CD14-positive monocyte (primary cell): ENCODE measurements around the gene IRF2BP2. TPM values are rescaled to one million over a fixed set of nuclear protein-coding genes. Genes with fewer than 3 reads are reported as not detected.

ENCODE experiments used
- DNase-seq, 3 donors: peaks; one replicate each; pipeline ENCODE4 v3.0.0-alpha.2; 2011 to 2022
- H2AFZ ChIP-seq: 2 replicates; pipeline ENCODE4 v1.6.0; 2012; ENCODE audit warnings: mild to moderate bottlenecking, low read depth, low read length, inconsistent platforms; ENCODE audit not compliant: insufficient read depth, poor library complexity, severe bottlenecking
- H3K27ac ChIP-seq, 2 donors: 1 replicate in 1 of 2; 2 replicates in 1 of 2; pipeline ENCODE4 v1.5.1; 2012 to 2013; ENCODE audit warnings: low read length in 2 of 2, control low read depth in 1 of 2, inconsistent platforms in 1 of 2, low read depth in 1 of 2, mild to moderate bottlenecking in 1 of 2
- H3K27me3 ChIP-seq, 2 donors: one replicate each; pipeline versions ENCODE4 v1.6.0 to v1.6.1; 2011 to 2013; ENCODE audit warnings: low read length in 2 of 2; ENCODE audit not compliant: control insufficient read depth in 2 of 2, insufficient read depth in 2 of 2
- H3K36me3 ChIP-seq, 2 donors: replicated peaks in 1 of 2; 1 replicate in 1 of 2; 2 replicates in 1 of 2; pipeline versions ENCODE4 v1.5.1 to v1.6.1; 2012 to 2013; ENCODE audit warnings: low read length in 2 of 2, control low read depth in 1 of 2, inconsistent platforms in 1 of 2, mild to moderate bottlenecking in 1 of 2; ENCODE audit not compliant: insufficient read depth in 2 of 2, control insufficient read depth in 1 of 2
- H3K4me1 ChIP-seq, 2 donors: 1 replicate in 1 of 2; 2 replicates in 1 of 2; pipeline versions ENCODE4 v1.5.1 to v1.6.1; 2012 to 2013; ENCODE audit warnings: low read length in 2 of 2, control low read depth in 1 of 2, inconsistent platforms in 1 of 2, mild to moderate bottlenecking in 1 of 2, moderate library complexity in 1 of 2; ENCODE audit not compliant: insufficient read depth in 2 of 2, control insufficient read depth in 1 of 2
- H3K4me2 ChIP-seq: replicated peaks from 2 replicates; pipeline ENCODE3; 2012; ENCODE audit warnings: low read length, moderate library complexity, mild to moderate bottlenecking; ENCODE audit not compliant: poor library complexity, severe bottlenecking; ENCODE audit errors: extremely low read depth
- H3K4me3 ChIP-seq, 3 experiments: fragments of 200-600 bp in 1 of 3; sonication (generic) in 1 of 3; replicated peaks in 1 of 3; 1 replicate in 2 of 3; 2 replicates in 1 of 3; pipeline ENCODE4 v1.5.1; 2011 to 2013; ENCODE audit warnings: low read length in 3 of 3, mild to moderate bottlenecking in 3 of 3, control low read depth in 2 of 3, low read depth in 2 of 3, inconsistent platforms in 1 of 3, moderate library complexity in 1 of 3
- H3K79me2 ChIP-seq: 2 replicates; pipeline ENCODE4 v1.6.0; 2012; ENCODE audit warnings: mild to moderate bottlenecking, control low read depth, inconsistent platforms, low read length, moderate library complexity; ENCODE audit not compliant: insufficient read depth
- H3K9ac ChIP-seq: 2 replicates; pipeline ENCODE4 v1.6.0; 2017; ENCODE audit warnings: low read length, mild to moderate bottlenecking; ENCODE audit not compliant: insufficient read depth, poor library complexity, severe bottlenecking
- H3K9me3 ChIP-seq, 2 donors: replicated peaks in 1 of 2; 1 replicate in 1 of 2; 2 replicates in 1 of 2; pipeline versions ENCODE4 v1.5.1 to v1.6.1; 2012 to 2013; ENCODE audit warnings: low read length in 2 of 2, control low read depth in 1 of 2; ENCODE audit not compliant: control insufficient read depth in 1 of 2, insufficient read depth in 1 of 2
- H4K20me1 ChIP-seq: 2 replicates; pipeline ENCODE4 v1.6.0; 2012; ENCODE audit warnings: mild to moderate bottlenecking, low read length, control low read depth, moderate library complexity; ENCODE audit not compliant: insufficient read depth
- H3K27ac Mint-ChIP-seq, 7 donors: one replicate each; pipeline ENCODE4 v1.8.0; 2020; ENCODE audit warnings: mild to moderate bottlenecking in 7 of 7, mixed read lengths in 7 of 7, moderate library complexity in 6 of 7, inconsistent platforms in 2 of 7
- H3K27me3 Mint-ChIP-seq, 3 donors: one replicate each; pipeline ENCODE4 v1.8.0; 2021 to 2022; ENCODE audit warnings: low read depth in 3 of 3, mild to moderate bottlenecking in 3 of 3, mixed read lengths in 3 of 3, moderate library complexity in 3 of 3, inconsistent platforms in 1 of 3
- H3K36me3 Mint-ChIP-seq, 2 donors: one replicate each; pipeline ENCODE4 v1.8.0; 2020; ENCODE audit warnings: mixed read lengths in 2 of 2, inconsistent platforms in 1 of 2, mild to moderate bottlenecking in 1 of 2
- H3K4me1 Mint-ChIP-seq: one replicate; pipeline ENCODE4 v1.8.0; 2020; ENCODE audit warnings: mild to moderate bottlenecking, mixed read lengths
- H3K4me3 Mint-ChIP-seq, 2 donors: one replicate each; pipeline ENCODE4 v1.8.0; 2020; ENCODE audit warnings: mild to moderate bottlenecking in 2 of 2, mixed read lengths in 2 of 2, moderate library complexity in 1 of 2
- H3K9me3 Mint-ChIP-seq, 7 donors: one replicate each; pipeline ENCODE4 v1.8.0; 2020 to 2022; ENCODE audit warnings: mixed read lengths in 7 of 7, mild to moderate bottlenecking in 6 of 7, moderate library complexity in 6 of 7, inconsistent platforms in 2 of 7
- CTCF ChIP-seq: fragments of 200-600 bp; IDR thresholded peaks from one replicate; pipeline ENCODE4 v1.8.0; 2022; ENCODE audit warnings: antibody characterized with exemption, mild to moderate bottlenecking
- WGBS: methylation state at CpG from one replicate; pipeline ENCODE4 v1.1.5; 2013; ENCODE audit warnings: missing lambda C conversion rate; ENCODE audit not compliant: insufficient coverage; 5-methylcytosine and 5-hydroxymethylcytosine counted together
- intact Hi-C, 2 donors: fragments of 100-400 bp; cut with micrococcal nuclease; formaldehyde crosslinking; loops; one replicate each; pipeline versions ENCODE4 v1.15.0 to v1.15.1; 2023
- polyA plus RNA-seq, 3 donors: library from polyadenylated mRNA; depleted of rRNA in 1 of 3; unstranded in 2 of 3; stranded (reverse) in 1 of 3; fragments of 300-500 nt in 2 of 3; fragments of >200 nt in 1 of 3; fragmentation: Illumina TruSeq in 2 of 3; gene quantifications; 1 replicate in 2 of 3; 2 replicates in 1 of 3; pipeline ENCODE4 v1.2.3, GENCODE V29; 2012 to 2021

The IRF2BP2 gene
- polyA plus RNA-seq, 3 donors = 22.4 to 656 (median 22.6) TPM

- Mint-ChIP-seq H3K9me3 (no peaks in the 10 kb centered on the region), H3K4me1 (peaks cover 3% of the 10 kb centered on the region), H3K36me3 (no peaks in the 10 kb centered on the region), H3K4me3 (no peak overlapping the region), H3K27me3 (peaks cover 0 to 3% (median 0%) of the 10 kb centered on the region in 3 donors), H3K27ac (no peak overlapping the region)
- Histone ChIP-seq H3K27me3 (no peaks in the 10 kb centered on the region), H3K27ac (no peak overlapping the region), H4K20me1 (no peaks in the 10 kb centered on the region), H3K4me3 (no peak overlapping the region), H3K9me3 (no peaks in the 10 kb centered on the region), H2AFZ (no peak overlapping the region), H3K9ac (no peak overlapping the region), H3K79me2 (no peaks in the 10 kb centered on the region), H3K4me2 (no peak overlapping the region), H3K4me1 (no peaks in the 10 kb centered on the region), H3K36me3 (no peaks in the 10 kb centered on the region)
- 63% methylated on average over 4 of the region's 10 CpGs for WGBS
- TF ChIP-seq CTCF = no peak
- intact Hi-C loops = no loop called here
- DNase-seq = no peak
Observed at GRCh38 chr1:234558330-234558836, 51.6 kb downstream of the IRF2BP2 start.

- Mint-ChIP-seq H3K27me3 (peaks cover 0 to 5% (median 0%) of the 10 kb centered on the region in 3 donors), H3K4me3 (no peak overlapping the region), H3K36me3 (no peaks in the 10 kb centered on the region), H3K9me3 (no peaks in the 10 kb centered on the region), H3K27ac (no peak overlapping the region), H3K4me1 (peaks cover 3% of the 10 kb centered on the region)
- intact Hi-C loops = no loop called here
- H4K20me1 ChIP-seq = no peaks in the 10 kb centered on the region
- H3K36me3 ChIP-seq = no peaks in the 10 kb centered on the region
- TF ChIP-seq CTCF = no peak
- H3K4me1 ChIP-seq = no peaks in the 10 kb centered on the region
- no peak overlapping the region for H3K27ac ChIP-seq
- no peak overlapping the region for H3K9ac ChIP-seq
- H3K4me3 ChIP-seq = no peak overlapping the region
- H3K27me3 ChIP-seq = no peaks in the 10 kb centered on the region
- no peaks in the 10 kb centered on the region for H3K79me2 ChIP-seq
- no peak for DNase-seq
- H3K4me2 ChIP-seq = no peak overlapping the region
- H3K9me3 ChIP-seq = no peaks in the 10 kb centered on the region
- WGBS = no CpG with 5 or more reads among the region's 4 CpGs
- H2AFZ ChIP-seq = no peak overlapping the region
Observed at GRCh38 chr1:234556245-234556943, 53.6 kb downstream of the IRF2BP2 start.
